K562 (cell line): ENCODE results near the gene LRRC39. TPM values are rescaled to one million over a fixed set of nuclear protein-coding genes. Genes with fewer than 3 reads are reported as not detected.
A peak's percentile ranks its signal among the peaks of the same experiment; 100 is the strongest.

Experiments used
- EGR1 ChIP-seq: fragments of 450-650 bp; conservative IDR thresholded peaks from 2 replicates; pipeline ENCODE4 v1.6.1; 2017; ENCODE audit warnings: mild to moderate bottlenecking
- FOS ChIP-seq: IDR thresholded peaks from 3 replicates; pipeline ENCODE4 v1.6.1; 2011; ENCODE audit not compliant: insufficient read length; ENCODE audit errors: extremely low read depth
- GATA2 ChIP-seq: sonication (generic); formaldehyde crosslinking; IDR thresholded peaks from 2 replicates; pipeline ENCODE4 v1.4.0; 2020; ENCODE audit warnings: mild to moderate bottlenecking, missing genetic modification reagents
- MBD1 ChIP-seq: fragments of 250-450 bp; sonication (Bioruptor Pico); IDR thresholded peaks from 2 replicates; pipeline ENCODE4 v1.8.0; 2022; ENCODE audit warnings: inconsistent platforms
- NFE2 ChIP-seq: IDR thresholded peaks from 2 replicates; pipeline ENCODE4 v1.6.1; 2014; ENCODE audit warnings: antibody characterized with exemption, low read depth
- NFYB ChIP-seq: IDR thresholded peaks from 2 replicates; pipeline ENCODE4 v1.6.1; 2011; ENCODE audit warnings: mild to moderate bottlenecking, moderate library complexity; ENCODE audit not compliant: insufficient read length; ENCODE audit errors: extremely low read depth
- NR2F6 ChIP-seq: fragments of 450-650 bp; formaldehyde crosslinking; IDR thresholded peaks from 2 replicates; pipeline ENCODE4 v1.4.0; 2020; ENCODE audit warnings: mild to moderate bottlenecking
- PHF8 ChIP-seq: fragments of 200-600 bp; sonication (generic); IDR thresholded peaks from 2 replicates; pipeline ENCODE4 v1.6.1; 2012; ENCODE audit warnings: mixed run types, mild to moderate bottlenecking, inconsistent platforms, low read length, moderate library complexity, borderline replicate concordance
- RB1 ChIP-seq: fragments of 450-650 bp; IDR thresholded peaks from 2 replicates; pipeline ENCODE4 v1.6.1; 2017; ENCODE audit warnings: low read depth, mild to moderate bottlenecking
- RBM34 ChIP-seq: fragments of 200-400 bp; formaldehyde crosslinking; IDR thresholded peaks from 2 replicates; pipeline ENCODE4 v1.6.1; 2018; ENCODE audit warnings: low read length, borderline replicate concordance; ENCODE audit not compliant: insufficient read depth
- TGIF2 ChIP-seq: sonication (generic); formaldehyde crosslinking; IDR thresholded peaks from 2 replicates; pipeline ENCODE4 v1.8.1; 2022; ENCODE audit warnings: mild to moderate bottlenecking, missing genetic modification reagents, moderate library complexity
- ZBTB17 ChIP-seq: fragments of 450-650 bp; formaldehyde crosslinking; IDR thresholded peaks from 2 replicates; pipeline ENCODE4 v1.4.0; 2020; ENCODE audit warnings: mild to moderate bottlenecking
- ZNF695 ChIP-seq: fragments of 450-650 bp; formaldehyde crosslinking; IDR thresholded peaks from 2 replicates; pipeline ENCODE4 v1.4.0; 2020; ENCODE audit warnings: mild to moderate bottlenecking, moderate library complexity
- ZNF785 ChIP-seq: fragments of 250-450 bp; sonication (Bioruptor Pico); IDR thresholded peaks from 2 replicates; pipeline ENCODE4 v1.4.0; 2020; ENCODE audit warnings: mild to moderate bottlenecking
- polyA plus RNA-seq, 8 experiments: library from polyadenylated mRNA; depleted of rRNA in 4 of 8; stranded (reverse) in 5 of 8; unstranded in 3 of 8; fragments of >200 nt; fragmentation: Nextera tagmentation in 2 of 8; fragmentation: Illumina TruSeq in 1 of 8; extraction: Ambion mirVana in 2 of 8; extraction: Trizol in 1 of 8; gene quantifications; 2 replicates each; pipeline versions ENCODE4 v1.2.1 to v1.2.3, GENCODE V29; 2011 to 2014; ENCODE audit warnings: inconsistent platforms in 1 of 8, missing spikeins in 1 of 8
- total RNA-seq, 7 experiments: library from RNA; depleted of rRNA in 6 of 7; stranded (reverse); fragments of >200 nt in 6 of 7; fragmentation: Illumina TruSeq in 2 of 7; extraction: Trizol in 2 of 7; gene quantifications; 2 replicates each; pipeline versions ENCODE4 v1.2.1 to v1.2.3, GENCODE V29; 2011 to 2021; ENCODE audit warnings: low replicate concordance in 1 of 7
- TF ChIP-seq, protein P1 (sequence below), 2 experiments: fragments of 450-650 bp in 1 of 2; IDR thresholded peaks; 2 replicates each; pipeline ENCODE4 v1.6.1; 2011 to 2017; ENCODE audit warnings: low read depth in 2 of 2, antibody characterized with exemption in 1 of 2, borderline replicate concordance in 1 of 2, low read length in 1 of 2, mild to moderate bottlenecking in 1 of 2, mixed read lengths in 1 of 2; ENCODE audit not compliant: control insufficient read depth in 1 of 2
- TF ChIP-seq, protein P2 (sequence below): sonication (generic); formaldehyde crosslinking; IDR thresholded peaks from 2 replicates; pipeline ENCODE4 v1.8.0; 2022; ENCODE audit warnings: mild to moderate bottlenecking, missing genetic modification reagents, borderline replicate concordance
- TF ChIP-seq, protein P3 (sequence below): fragments of 250-450 bp; sonication (Bioruptor Pico); IDR thresholded peaks from 2 replicates; pipeline ENCODE4 v1.5.0; 2020; ENCODE audit warnings: mild to moderate bottlenecking, borderline replicate concordance

Gene LRRC39
- total and polyA plus RNA-seq, 9 of the 15 experiments (the other 6 are each of a cell fraction or from before 2014, with no cell fraction given) = 1.00 to 3.1 (median 1.3) TPM

GRCh38 chr1:100132566-100133477 lies 45.2 kb downstream of the LRRC39 start, which contains the start of the genes SASS6 and TRMT13 (continued):
- TF ChIP-seq, protein P1, sequence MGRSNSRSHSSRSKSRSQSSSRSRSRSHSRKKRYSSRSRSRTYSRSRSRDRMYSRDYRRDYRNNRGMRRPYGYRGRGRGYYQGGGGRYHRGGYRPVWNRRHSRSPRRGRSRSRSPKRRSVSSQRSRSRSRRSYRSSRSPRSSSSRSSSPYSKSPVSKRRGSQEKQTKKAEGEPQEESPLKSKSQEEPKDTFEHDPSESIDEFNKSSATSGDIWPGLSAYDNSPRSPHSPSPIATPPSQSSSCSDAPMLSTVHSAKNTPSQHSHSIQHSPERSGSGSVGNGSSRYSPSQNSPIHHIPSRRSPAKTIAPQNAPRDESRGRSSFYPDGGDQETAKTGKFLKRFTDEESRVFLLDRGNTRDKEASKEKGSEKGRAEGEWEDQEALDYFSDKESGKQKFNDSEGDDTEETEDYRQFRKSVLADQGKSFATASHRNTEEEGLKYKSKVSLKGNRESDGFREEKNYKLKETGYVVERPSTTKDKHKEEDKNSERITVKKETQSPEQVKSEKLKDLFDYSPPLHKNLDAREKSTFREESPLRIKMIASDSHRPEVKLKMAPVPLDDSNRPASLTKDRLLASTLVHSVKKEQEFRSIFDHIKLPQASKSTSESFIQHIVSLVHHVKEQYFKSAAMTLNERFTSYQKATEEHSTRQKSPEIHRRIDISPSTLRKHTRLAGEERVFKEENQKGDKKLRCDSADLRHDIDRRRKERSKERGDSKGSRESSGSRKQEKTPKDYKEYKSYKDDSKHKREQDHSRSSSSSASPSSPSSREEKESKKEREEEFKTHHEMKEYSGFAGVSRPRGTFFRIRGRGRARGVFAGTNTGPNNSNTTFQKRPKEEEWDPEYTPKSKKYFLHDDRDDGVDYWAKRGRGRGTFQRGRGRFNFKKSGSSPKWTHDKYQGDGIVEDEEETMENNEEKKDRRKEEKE (IDR thresholded peaks at IDR 0.05; ENCODE audit: borderline replicate concordance in 1 of 2, control insufficient read depth in 1 of 2, low read depth in 2 of 2, low read length in 1 of 2) = peak in 1 of 2 experiments; percentile 82; a peak in 1 of 4 replicates
- no peak for TF ChIP-seq ZNF695
- TF ChIP-seq, protein P2, sequence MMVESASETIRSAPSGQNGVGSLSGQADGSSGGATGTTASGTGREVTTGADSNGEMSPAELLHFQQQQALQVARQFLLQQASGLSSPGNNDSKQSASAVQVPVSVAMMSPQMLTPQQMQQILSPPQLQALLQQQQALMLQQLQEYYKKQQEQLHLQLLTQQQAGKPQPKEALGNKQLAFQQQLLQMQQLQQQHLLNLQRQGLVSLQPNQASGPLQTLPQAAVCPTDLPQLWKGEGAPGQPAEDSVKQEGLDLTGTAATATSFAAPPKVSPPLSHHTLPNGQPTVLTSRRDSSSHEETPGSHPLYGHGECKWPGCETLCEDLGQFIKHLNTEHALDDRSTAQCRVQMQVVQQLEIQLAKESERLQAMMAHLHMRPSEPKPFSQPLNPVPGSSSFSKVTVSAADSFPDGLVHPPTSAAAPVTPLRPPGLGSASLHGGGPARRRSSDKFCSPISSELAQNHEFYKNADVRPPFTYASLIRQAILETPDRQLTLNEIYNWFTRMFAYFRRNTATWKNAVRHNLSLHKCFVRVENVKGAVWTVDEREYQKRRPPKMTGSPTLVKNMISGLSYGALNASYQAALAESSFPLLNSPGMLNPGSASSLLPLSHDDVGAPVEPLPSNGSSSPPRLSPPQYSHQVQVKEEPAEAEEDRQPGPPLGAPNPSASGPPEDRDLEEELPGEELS = no peak
- peak; percentile 95 for TF ChIP-seq EGR1
- TF ChIP-seq MBD1 = no peak
- peak; percentile 73; the same call in 1 of the 2 replicates for TF ChIP-seq PHF8
- 0 out of 2 replicates have a peak, but pooled peaks have one; percentile 41 for TF ChIP-seq GATA2
- TF ChIP-seq TGIF2 (CRISPR knock-in tag) = no peak; the same call in 1 of the 2 replicates
- TF ChIP-seq RBM34 = no peak
- TF ChIP-seq FOS = no peak
- peak; percentile 7 for TF ChIP-seq NFYB
- TF ChIP-seq NFE2 = no peak
- TF ChIP-seq ZNF785 (CRISPR knock-in tag) = no peak
- TF ChIP-seq, protein P3, sequence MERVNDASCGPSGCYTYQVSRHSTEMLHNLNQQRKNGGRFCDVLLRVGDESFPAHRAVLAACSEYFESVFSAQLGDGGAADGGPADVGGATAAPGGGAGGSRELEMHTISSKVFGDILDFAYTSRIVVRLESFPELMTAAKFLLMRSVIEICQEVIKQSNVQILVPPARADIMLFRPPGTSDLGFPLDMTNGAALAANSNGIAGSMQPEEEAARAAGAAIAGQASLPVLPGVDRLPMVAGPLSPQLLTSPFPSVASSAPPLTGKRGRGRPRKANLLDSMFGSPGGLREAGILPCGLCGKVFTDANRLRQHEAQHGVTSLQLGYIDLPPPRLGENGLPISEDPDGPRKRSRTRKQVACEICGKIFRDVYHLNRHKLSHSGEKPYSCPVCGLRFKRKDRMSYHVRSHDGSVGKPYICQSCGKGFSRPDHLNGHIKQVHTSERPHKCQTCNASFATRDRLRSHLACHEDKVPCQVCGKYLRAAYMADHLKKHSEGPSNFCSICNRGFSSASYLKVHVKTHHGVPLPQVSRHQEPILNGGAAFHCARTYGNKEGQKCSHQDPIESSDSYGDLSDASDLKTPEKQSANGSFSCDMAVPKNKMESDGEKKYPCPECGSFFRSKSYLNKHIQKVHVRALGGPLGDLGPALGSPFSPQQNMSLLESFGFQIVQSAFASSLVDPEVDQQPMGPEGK (CRISPR knock-in tag) = no peak
- TF ChIP-seq RB1 = peak; percentile 73; the same call in 1 of the 2 replicates
- TF ChIP-seq NR2F6 (CRISPR knock-in tag) = no peak
- no peak for TF ChIP-seq ZBTB17 (CRISPR knock-in tag)
